ENCODE results near the gene SZRD1. TPM values are rescaled to one million over a fixed set of nuclear protein-coding genes. Genes with fewer than 3 reads are reported as not detected.

Gene SZRD1
- total and polyA plus RNA-seq, 2 of the 8 experiments (the other 6 are each of a cell fraction or from before 2014, with no cell fraction given) = 97.8 to 108 TPM

- no peaks in the 10 kb centered on the region for H3K36me3 ChIP-seq (ENCODE audit: control insufficient read depth in 2 of 4, insufficient read depth in 4 of 4, low read length in 3 of 4)
- WGBS, 2 experiments (ENCODE audit: extremely low coverage in 1 of 2, insufficient coverage in 1 of 2, insufficient read length in 1 of 2, insufficient replicate concordance in 2 of 2, low coverage in 1 of 2, low lambda C conversion rate in 2 of 2, missing lambda C conversion rate in 1 of 2) = 90% methylated on average over 24 of the region's 25 CpGs; no CpG with 5 or more reads in 1 of the 2 experiments
Observed at GRCh38 chr1:16409536-16410152, 42.6 kb downstream of the SZRD1 start.

More at GRCh38 chr1:16409536-16410152, 42.6 kb downstream of the SZRD1 start:
- Histone ChIP-seq H3K27ac (ENCODE audit: low read depth, low read length) (no peak overlapping the region), H3K23ac (ENCODE audit: insufficient read length) (no peak overlapping the region), H3K79me2 (ENCODE audit: control insufficient read depth in 1 of 2, insufficient read depth in 2 of 2, low read length in 2 of 2) (no peaks in the 10 kb centered on the region), H3K4ac (replicated peaks; ENCODE audit: insufficient read length, low read depth, low read length) (no peak overlapping the region), H3K4me1 (replicated peaks in 1 of 4; ENCODE audit: control insufficient read depth in 3 of 4, insufficient read depth in 4 of 4, low read length in 3 of 4) (peaks cover 0 to 2% (median 0%) of the 10 kb centered on the region in 4 experiments; a peak in 1 of 7 replicates), H3K18ac (ENCODE audit: extremely low read depth, low read length) (no peak overlapping the region; the same call in 1 of the 2 replicates), H2AK5ac (ENCODE audit: low read depth, low read length) (no peak overlapping the region), H4K5ac (ENCODE audit: insufficient read length, low read depth, low read length) (no peak overlapping the region), H4K91ac (replicated peaks; ENCODE audit: insufficient read length, low read length) (peak overlapping the region; percentile 56), H3K4me3 (ENCODE audit: extremely low read depth in 1 of 4, insufficient read depth in 2 of 4, low read depth in 3 of 4, low read length in 4 of 4) (no peak overlapping the region), H2BK20ac (ENCODE audit: low read length) (no peak overlapping the region), H3K23me2 (ENCODE audit: low read depth, low read length) (no peaks in the 10 kb centered on the region), H3K79me1 (ENCODE audit: low read depth, low read length) (no peaks in the 10 kb centered on the region), H3K9ac (replicated peaks in 1 of 4; ENCODE audit: extremely low read depth in 1 of 4, low read depth in 3 of 4, low read length in 3 of 4) (no peak overlapping the region), H2BK15ac (ENCODE audit: low read length) (no peak overlapping the region), H3K4me2 (ENCODE audit: insufficient read depth in 1 of 2, low read depth in 2 of 2, low read length in 2 of 2) (no peak overlapping the region), H2BK5ac (ENCODE audit: low read depth, low read length) (no peak overlapping the region), H2AFZ (ENCODE audit: low read length) (no peak overlapping the region), H3K56ac (replicated peaks; ENCODE audit: insufficient read length, low read depth, low read length) (no peak overlapping the region), H3K27me3 (replicated peaks in 1 of 4; ENCODE audit: control insufficient read depth in 3 of 4, extremely low read depth in 1 of 4, insufficient read depth in 3 of 4, low read length in 3 of 4) (no peaks in the 10 kb centered on the region; a peak in 1 of 7 replicates), H3K14ac (ENCODE audit: insufficient read length) (no peak overlapping the region), H4K8ac (ENCODE audit: extremely low read depth, insufficient read depth, low read length) (peak overlapping the region; percentile 72), H3K9me3 (ENCODE audit: insufficient read depth in 2 of 2, low read depth in 1 of 2, low read length in 1 of 2) (no peaks in the 10 kb centered on the region), H4K20me1 (replicated peaks in 1 of 2; ENCODE audit: control insufficient read depth in 1 of 2, insufficient read depth in 2 of 2, low read length in 2 of 2) (no peaks in the 10 kb centered on the region), H2BK12ac (ENCODE audit: low read depth, low read length) (0 out of 2 replicates have a peak overlapping the region, but pooled peaks have one; percentile 9), H2BK120ac (replicated peaks; ENCODE audit: low read depth, low read length) (no peak overlapping the region)
- TF ChIP-seq KDM5A (IDR thresholded peaks at IDR 0.05; ENCODE audit: low read length) (no peak), SAP30 (IDR thresholded peaks at IDR 0.05; ENCODE audit: insufficient read depth, insufficient replicate concordance, low read length) (no peak)
- ChIA-PET POLR2A (ENCODE audit: partially characterized antibody) (interaction anchor here (1.3 to 1.6 kb wide), 3 partner anchors 9 to 57 kb away, joined by 3 to 5 read pairs (median 4); partner anchors contain the start of gene FBXO42), CTCF (ENCODE audit: partially characterized antibody) (interaction anchor here (0.6 to 1.4 kb wide), 4 partner anchors 28 to 119 kb away, joined by 3 to 5 read pairs (median 3); no protein-coding TSS in a partner anchor)
- DNase-seq (ENCODE audit: low read depth in 1 of 2, low spot score in 2 of 2) = no peak
- no peak for FAIRE-seq

Measured in H1 (cell line).